Measurements from ENCODE around the gene DHRS7C.

Gene DHRS7C

DNA sequence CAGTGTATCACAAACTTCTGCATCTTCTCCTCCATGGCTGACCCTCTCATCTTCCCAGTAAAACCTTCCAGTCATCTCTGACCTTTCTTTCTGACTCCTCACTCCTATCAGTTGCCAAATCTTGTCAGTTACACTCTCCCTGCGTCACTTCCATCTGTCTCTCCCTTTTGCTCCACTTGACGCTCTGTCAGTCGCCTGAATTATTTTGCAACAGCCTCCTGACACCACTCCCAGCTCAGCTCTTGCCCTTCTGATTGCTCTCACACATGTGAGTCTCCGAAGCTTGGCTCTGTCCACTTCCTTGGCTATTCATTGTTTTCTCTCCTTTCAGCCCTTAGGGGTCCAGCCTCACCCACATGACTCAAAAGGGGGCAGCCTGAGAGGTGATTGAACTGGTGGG, 27.7 kb downstream of the DHRS7C start:
- DNase-seq: no peak

DNA sequence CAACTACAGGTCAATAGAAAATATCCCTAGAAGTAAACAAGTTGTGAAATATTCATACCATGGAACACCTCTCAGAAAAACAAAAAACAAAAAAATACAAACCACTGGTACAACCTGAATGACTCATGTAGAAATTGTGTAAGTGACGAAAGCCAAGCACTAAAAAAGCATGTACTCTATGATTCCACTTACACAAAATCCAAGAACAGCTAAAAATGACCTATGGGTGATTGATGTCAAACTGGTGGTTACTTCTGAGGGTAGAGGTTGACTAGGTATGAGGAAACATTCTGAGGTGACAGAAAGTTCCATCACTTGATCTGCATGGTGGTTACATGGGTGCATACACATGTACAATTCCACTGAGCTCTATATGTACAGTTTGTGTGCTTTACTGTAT, 31.1 kb downstream of the DHRS7C start:
- no peak for DNase-seq

- DNase-seq: no peak
These were observed 36.3 kb downstream of the DHRS7C start for GRCh38 chr17:9755083-9755482.

GRCh38 chr17:9750524-9750923, 40.9 kb downstream of the DHRS7C start:
- DNase-seq: no peak

DNA sequence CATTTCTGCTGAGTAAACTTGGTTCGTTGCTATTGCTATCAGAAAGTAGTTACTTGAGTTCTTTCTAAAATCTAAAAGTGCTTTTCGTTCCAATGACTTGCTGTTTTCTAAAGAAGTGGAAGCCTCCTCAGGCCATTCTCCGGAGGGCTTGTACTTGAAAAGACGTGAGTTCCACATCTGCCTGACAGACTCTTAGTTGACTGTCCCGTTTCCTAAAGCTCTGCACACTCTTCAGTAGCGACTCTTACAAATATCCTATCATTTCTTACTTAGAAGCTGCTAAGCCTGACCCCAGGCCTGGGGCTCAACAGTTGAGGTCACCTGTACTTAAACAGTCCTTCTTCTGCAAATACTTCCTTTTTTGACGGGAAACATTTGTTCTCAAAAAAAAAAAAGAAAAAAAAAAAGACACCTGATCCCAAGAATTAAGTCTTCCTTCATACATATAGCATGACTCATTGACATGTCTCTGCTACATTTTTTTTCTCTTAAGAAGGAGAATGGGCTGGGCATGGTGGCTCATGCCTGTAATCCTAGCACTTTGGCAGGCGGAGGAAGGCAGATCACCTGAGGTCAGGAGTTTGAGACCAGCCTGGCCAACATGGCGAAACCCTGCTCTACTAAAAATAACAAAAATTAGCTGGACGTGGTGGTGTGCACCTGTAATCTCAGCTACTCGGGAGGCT, 61.5 kb downstream of the DHRS7C start:
- DNase-seq: no peak

DNA sequence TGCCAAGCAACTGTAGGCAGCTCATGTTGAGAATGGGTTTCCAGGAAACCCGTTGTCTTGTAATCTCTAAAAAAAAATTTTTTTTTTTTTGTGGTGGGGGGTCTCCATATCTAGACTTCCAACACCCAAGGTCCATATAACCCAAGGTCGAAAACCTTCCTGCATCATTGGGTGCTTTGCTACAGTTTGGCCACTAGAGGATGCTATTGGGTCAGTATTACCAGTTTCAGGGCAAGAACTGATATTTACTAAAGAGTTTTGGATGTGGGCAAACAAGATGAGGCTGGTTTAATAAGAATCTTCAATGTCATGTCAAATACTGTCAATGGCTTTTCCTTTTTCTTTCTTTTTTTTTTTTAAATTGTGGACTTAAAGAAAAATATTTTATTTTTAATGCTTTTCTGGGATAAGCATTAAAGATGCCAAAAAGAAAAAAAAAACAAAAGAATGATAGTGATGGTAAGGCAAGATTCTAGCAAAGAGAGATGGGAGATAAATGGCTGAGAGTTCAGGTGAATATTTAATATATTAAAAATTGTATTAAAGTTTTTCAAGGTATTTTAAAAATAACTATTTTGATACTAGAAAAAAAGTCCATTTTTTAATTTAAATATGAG, 62.2 kb downstream of the DHRS7C start:
- DNase-seq: peak; percentile 27

DNA sequence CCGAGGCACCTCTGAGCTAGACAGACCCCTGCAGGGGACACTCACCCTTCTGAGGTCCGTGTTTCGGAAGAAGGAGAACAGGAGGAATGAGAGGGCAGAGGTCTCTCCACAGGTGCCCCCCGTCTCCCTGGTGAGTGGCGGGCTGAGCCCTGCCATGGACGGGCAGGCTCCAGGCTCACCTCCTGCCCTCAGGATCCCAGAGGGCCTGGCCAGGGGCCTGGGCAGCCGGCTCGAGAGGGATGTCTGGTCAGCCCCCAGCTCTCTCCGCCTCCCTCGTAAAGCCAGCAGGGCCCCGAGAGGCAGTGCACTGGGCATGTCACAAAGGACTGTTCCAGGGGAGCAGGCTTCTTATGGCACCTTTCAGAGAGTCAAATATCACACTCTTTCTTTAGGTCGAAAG, 62.8 kb downstream of the DHRS7C start:
- DNase-seq: no peak

GRCh38 chr17:9728005-9728404, 63.4 kb downstream of the DHRS7C start:
- no peak for DNase-seq

DNA sequence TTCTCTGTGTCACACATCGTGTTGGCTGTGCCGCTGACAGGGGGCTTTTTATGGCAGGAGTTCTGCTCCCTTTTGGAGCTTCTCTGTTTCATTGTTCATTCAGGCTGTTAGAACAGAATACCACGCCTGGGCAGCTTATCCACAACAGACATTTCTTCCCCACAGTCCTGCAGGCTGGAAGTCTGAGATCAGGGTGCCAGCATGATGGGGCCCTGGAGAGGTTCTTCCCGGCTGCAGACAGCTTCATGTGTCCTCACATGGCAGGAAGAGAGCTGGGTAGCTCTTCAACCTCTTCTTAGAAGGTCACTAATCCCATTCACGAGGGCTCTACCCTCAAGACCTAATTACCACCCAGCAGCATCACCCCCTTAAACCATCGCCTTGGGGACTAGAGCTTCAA, 65.1 kb downstream of the DHRS7C start:
- DNase-seq: no peak

DNA sequence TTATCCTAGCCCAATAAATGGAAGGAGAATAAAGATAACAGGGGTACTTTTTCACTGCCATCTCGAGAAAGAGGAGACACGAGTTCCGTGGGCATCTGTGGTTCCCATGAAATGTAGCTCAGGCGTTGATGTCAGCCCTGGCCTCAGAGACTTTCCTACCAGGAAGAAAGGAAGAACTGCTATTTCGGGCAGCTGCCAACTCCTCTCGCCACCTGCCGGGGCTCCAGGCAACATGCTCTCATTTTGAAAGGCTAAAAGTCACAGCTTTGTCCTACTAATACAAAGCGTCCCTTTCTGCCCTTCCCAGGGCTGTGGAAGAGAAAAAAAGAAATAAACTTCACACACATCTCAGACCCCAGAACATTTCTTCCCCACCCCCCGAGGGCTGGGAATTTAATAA, 65.8 kb downstream of the DHRS7C start:
- DNase-seq: no peak

Data from CD4-positive, alpha-beta T cell treated with Interleukin-12 subunit alpha and Interleukin-12 subunit beta, for 1 hour (primary cell).